ENCODE data around the gene RYR1. TPM values are rescaled to one million over a fixed set of nuclear protein-coding genes. Genes with fewer than 3 reads are reported as not detected.
"Not testable (repeated sequence)": the region's sequence is repeated elsewhere in the genome, so short reads cannot be mapped to it uniquely, and the experiment has no call there.

RYR1 gene
- polyA plus RNA-seq, 4 donors, result 0.81 to 2.3 TPM; not detected in 2

DNA sequence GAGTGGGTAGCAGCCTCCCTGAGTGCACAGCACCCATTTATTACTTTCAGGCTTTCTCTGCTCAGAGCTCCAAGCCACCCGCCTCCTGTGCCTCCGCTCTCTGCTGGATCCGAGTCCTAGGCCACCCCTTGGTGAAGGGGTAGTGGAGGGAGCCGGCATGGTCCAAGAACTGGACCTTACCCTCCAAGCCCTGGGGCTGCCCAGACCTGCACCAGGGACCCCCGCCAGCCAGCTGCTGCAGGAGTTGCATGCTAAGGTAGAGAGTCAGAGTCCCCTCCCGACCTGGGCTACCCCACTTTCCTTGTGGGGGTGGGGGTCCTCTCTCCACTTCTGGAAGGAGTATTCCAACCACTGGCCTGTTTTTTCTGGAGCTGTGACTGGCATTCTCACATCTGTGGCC, 28.6 kb upstream of the RYR1 start:
- peaks cover 0 to 5% (median 0%) of the 10 kb centered on the region in 3 donors for H3K27me3 ChIP-seq (ENCODE audit: control insufficient read depth in 3 of 3, insufficient read depth in 3 of 3, low read length in 3 of 3)
- 94 to 98% (median 95%) methylated on average over 6 of the region's 6 CpGs for WGBS, 3 donors
- FAIRE-seq, result no peak
- H3K9me3 ChIP-seq (ENCODE audit: control insufficient read depth in 2 of 2, insufficient read depth in 1 of 2, low read depth in 1 of 2, low read length in 1 of 2), result no peaks in the 10 kb centered on the region
- no peak overlapping the region for H3K27ac ChIP-seq (ENCODE audit: low read depth in 1 of 3, low read length in 2 of 3)
- H3K4me3 ChIP-seq (ENCODE audit: low read depth in 1 of 3, low read length in 3 of 3), result no peak overlapping the region
- DNase-seq, result no peak
- no peaks in the 10 kb centered on the region for H3K4me1 ChIP-seq (ENCODE audit: control insufficient read depth in 3 of 3, insufficient read depth in 2 of 3, low read depth in 1 of 3, low read length in 2 of 3)
- H3K36me3 ChIP-seq (ENCODE audit: control insufficient read depth in 3 of 3, insufficient read depth in 2 of 3, low read depth in 1 of 3, low read length in 3 of 3), result peaks cover 0 to 37% (median 3%) of the 10 kb centered on the region in 3 donors

DNA sequence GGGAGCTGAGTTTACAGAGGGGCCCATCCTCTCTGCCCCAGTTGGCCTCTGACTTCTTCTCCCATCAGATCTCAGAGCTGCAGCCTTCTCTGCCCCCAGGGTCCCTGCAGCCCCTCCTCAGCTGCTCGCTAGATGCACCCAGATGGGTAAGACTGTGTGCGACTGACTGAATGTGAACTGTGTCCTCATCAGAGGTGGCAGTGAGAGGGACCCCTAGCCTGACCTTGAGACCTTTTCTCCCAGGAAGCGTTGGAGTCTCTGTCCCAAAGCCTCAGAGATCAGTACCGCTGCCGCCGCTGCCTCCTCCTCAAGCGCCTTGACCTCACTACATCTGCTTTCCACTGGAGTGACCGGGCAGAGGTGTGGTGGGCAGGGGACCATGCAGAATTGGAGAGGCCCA, 28.2 kb upstream of the RYR1 start:
- H3K36me3 ChIP-seq (ENCODE audit: control insufficient read depth in 3 of 3, insufficient read depth in 2 of 3, low read depth in 1 of 3, low read length in 3 of 3), result peaks cover 0 to 37% (median 3%) of the 10 kb centered on the region in 3 donors
- no peak overlapping the region for H3K4me3 ChIP-seq (ENCODE audit: low read depth in 1 of 3, low read length in 3 of 3)
- H3K9me3 ChIP-seq (ENCODE audit: control insufficient read depth in 2 of 2, insufficient read depth in 1 of 2, low read depth in 1 of 2, low read length in 1 of 2), result no peaks in the 10 kb centered on the region
- WGBS, 3 donors, result 95 to 96% (median 95%) methylated on average over 8 of the region's 8 CpGs
- peaks cover 0 to 3% (median 0%) of the 10 kb centered on the region in 3 donors for H3K27me3 ChIP-seq (ENCODE audit: control insufficient read depth in 3 of 3, insufficient read depth in 3 of 3, low read length in 3 of 3)
- H3K4me1 ChIP-seq (ENCODE audit: control insufficient read depth in 3 of 3, insufficient read depth in 2 of 3, low read depth in 1 of 3, low read length in 2 of 3), result no peaks in the 10 kb centered on the region
- no peak for FAIRE-seq
- no peak for DNase-seq
- H3K27ac ChIP-seq (ENCODE audit: low read depth in 1 of 3, low read length in 2 of 3), result no peak overlapping the region

DNA sequence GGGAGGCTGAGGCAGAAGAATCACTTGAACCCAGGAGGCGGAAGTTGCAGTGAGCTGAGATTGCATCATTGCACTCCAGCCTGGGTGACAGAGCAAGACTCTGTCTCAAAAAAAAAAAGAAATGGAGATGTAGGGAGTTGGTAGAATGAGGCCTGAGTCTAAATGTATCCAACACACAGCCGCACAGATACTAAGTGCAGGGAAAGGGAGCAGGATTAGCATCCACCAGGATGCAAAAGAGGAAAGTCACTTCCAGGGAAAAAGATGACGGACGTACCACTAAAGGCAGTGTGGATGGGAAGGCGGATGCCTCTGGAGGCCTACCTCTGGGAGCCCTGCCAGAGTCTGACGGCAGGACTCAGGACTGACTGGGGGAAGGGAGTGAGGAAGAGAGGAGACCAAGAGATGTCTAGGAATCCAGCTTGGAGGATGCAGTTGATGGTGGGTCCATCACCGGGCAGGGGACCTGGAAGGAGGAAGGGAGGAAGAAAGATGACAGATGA, 23.8 kb upstream of the RYR1 start:
- H3K9me3 ChIP-seq (ENCODE audit: control insufficient read depth in 2 of 2, insufficient read depth in 1 of 2, low read depth in 1 of 2, low read length in 1 of 2), result no peaks in the 10 kb centered on the region
- H3K36me3 ChIP-seq (ENCODE audit: control insufficient read depth in 3 of 3, insufficient read depth in 2 of 3, low read depth in 1 of 3, low read length in 3 of 3), result peaks cover 0 to 36% (median 3%) of the 10 kb centered on the region in 3 donors
- H3K4me1 ChIP-seq (ENCODE audit: control insufficient read depth in 3 of 3, insufficient read depth in 2 of 3, low read depth in 1 of 3, low read length in 2 of 3), result no peaks in the 10 kb centered on the region
- H3K27me3 ChIP-seq (ENCODE audit: control insufficient read depth in 3 of 3, insufficient read depth in 3 of 3, low read length in 3 of 3), result peaks cover 0 to 2% (median 0%) of the 10 kb centered on the region in 3 donors
- 50 to 56% (median 52%) methylated on average over 7 of the region's 7 CpGs for WGBS, 3 donors
- FAIRE-seq (no peak), DNase-seq (no peak)
- H3K4me3 ChIP-seq (ENCODE audit: low read depth in 1 of 3, low read length in 3 of 3), result no peak overlapping the region
- H3K27ac ChIP-seq (ENCODE audit: low read depth in 1 of 3, low read length in 2 of 3), result no peak overlapping the region

DNA sequence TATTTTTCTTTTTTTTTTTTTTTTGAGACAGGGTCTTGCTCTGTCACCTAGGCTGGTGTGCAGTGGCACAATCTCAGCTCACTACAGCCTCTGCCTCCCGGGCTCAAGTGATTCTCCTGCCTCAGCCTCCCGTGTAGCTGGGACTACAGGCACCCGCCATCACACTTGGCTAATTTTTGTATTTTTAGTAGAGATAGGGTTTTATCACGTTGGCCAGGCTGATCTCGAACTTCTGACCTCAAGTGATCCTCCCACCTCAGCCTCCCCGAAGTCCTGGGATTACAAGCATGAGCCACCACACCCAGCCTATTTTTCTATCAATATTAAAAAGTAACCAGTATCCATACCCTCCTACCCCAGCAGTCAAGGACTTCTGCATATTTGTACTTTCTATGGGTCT, 23.1 kb upstream of the RYR1 start:
- H3K9me3 ChIP-seq (ENCODE audit: control insufficient read depth in 2 of 2, insufficient read depth in 1 of 2, low read depth in 1 of 2, low read length in 1 of 2); H3K27ac ChIP-seq (ENCODE audit: low read depth in 1 of 3, low read length in 2 of 3); H3K4me3 ChIP-seq (ENCODE audit: low read depth in 1 of 3, low read length in 3 of 3); DNase-seq; FAIRE-seq; H3K4me1 ChIP-seq (ENCODE audit: control insufficient read depth in 3 of 3, insufficient read depth in 2 of 3, low read depth in 1 of 3, low read length in 2 of 3); H3K27me3 ChIP-seq (ENCODE audit: control insufficient read depth in 3 of 3, insufficient read depth in 3 of 3, low read length in 3 of 3): not testable (repeated sequence)
- H3K36me3 ChIP-seq (ENCODE audit: control insufficient read depth in 3 of 3, insufficient read depth in 2 of 3, low read depth in 1 of 3, low read length in 3 of 3), result peaks cover 0 to 28% (median 3%) of the 10 kb centered on the region in 3 donors
- 52 to 78% (median 64%) methylated on average over 6 of the region's 6 CpGs for whole genome bisulfite sequencing, 3 donors

DNA sequence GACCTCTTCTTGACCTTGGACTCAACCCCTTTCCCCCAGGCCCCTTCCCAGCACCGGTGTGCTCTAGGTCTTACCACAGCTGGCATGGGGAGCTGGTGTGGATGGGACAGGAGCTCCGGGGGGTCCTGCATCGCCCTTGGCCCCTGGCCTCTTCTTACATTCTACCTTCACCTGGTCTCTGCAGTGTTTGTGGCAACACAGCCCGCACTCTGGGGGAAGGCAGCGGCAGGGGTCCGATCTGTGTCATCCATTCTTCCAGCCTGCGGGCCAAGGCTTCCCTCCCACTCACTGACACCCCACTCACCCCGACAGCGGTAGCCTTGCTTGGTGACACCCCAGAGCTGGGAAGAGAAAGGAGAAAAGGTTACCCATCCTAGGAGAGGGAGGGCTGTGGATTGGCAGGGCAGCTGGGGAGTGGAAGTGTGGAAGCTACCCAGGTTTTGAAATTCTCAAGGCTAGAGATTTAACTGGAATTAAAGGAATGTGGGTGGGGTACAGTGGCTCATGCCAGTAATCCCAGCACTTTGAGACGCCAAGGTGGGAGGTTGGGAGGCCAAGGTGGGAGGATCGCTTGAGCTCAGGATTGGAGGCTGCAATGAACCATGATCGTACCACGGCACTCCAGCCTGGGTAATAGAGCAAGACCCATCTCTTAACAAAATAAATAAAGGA, 22.3 kb upstream of the RYR1 start:
- H3K36me3 ChIP-seq (ENCODE audit: control insufficient read depth in 3 of 3, insufficient read depth in 2 of 3, low read depth in 1 of 3, low read length in 3 of 3), result peaks cover 0 to 24% (median 3%) of the 10 kb centered on the region in 3 donors
- no peak for DNase-seq
- H3K27me3 ChIP-seq (ENCODE audit: control insufficient read depth in 3 of 3, insufficient read depth in 3 of 3, low read length in 3 of 3), result peaks cover 0 to 3% (median 0%) of the 10 kb centered on the region in 3 donors
- WGBS, 3 donors, result 82 to 86% (median 83%) methylated on average over 13 of the region's 13 CpGs
- no peak overlapping the region for H3K4me3 ChIP-seq (ENCODE audit: low read depth in 1 of 3, low read length in 3 of 3)
- H3K9me3 ChIP-seq (ENCODE audit: control insufficient read depth in 2 of 2, insufficient read depth in 1 of 2, low read depth in 1 of 2, low read length in 1 of 2), result no peaks in the 10 kb centered on the region
- FAIRE-seq, result no peak
- H3K27ac ChIP-seq (ENCODE audit: low read depth in 1 of 3, low read length in 2 of 3), result no peak overlapping the region
- H3K4me1 ChIP-seq (ENCODE audit: control insufficient read depth in 3 of 3, insufficient read depth in 2 of 3, low read depth in 1 of 3, low read length in 2 of 3), result no peaks in the 10 kb centered on the region

DNA sequence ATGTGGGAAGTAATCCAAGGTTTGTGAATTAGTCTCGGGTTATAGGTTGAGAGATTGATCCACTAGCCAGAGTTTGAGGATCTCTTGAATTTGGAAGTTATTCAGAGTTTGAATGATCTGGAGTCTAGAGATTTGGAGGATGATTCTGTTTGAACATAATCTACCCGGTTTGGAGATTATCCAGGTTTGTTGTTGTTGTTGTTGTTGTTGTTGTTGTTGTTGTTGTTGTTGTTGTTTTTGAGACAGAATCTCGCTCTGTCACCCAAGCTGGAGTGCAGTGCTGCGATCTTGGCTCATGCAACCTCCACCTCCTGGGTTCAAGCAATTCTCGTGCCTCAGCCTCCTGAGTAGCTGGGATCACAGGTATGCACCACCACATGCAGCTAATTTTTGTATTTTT, 21.6 kb upstream of the RYR1 start:
- WGBS, 3 donors, result 77 to 85% (median 78%) methylated on average over 5 of the region's 5 CpGs
- H3K4me1 ChIP-seq (ENCODE audit: control insufficient read depth in 3 of 3, insufficient read depth in 2 of 3, low read depth in 1 of 3, low read length in 2 of 3); H3K27ac ChIP-seq (ENCODE audit: low read depth in 1 of 3, low read length in 2 of 3); H3K27me3 ChIP-seq (ENCODE audit: control insufficient read depth in 3 of 3, insufficient read depth in 3 of 3, low read length in 3 of 3); H3K9me3 ChIP-seq (ENCODE audit: control insufficient read depth in 2 of 2, insufficient read depth in 1 of 2, low read depth in 1 of 2, low read length in 1 of 2); DNase-seq; H3K4me3 ChIP-seq (ENCODE audit: low read depth in 1 of 3, low read length in 3 of 3); FAIRE-seq: not testable (repeated sequence)
- H3K36me3 ChIP-seq (ENCODE audit: control insufficient read depth in 3 of 3, insufficient read depth in 2 of 3, low read depth in 1 of 3, low read length in 3 of 3), result peaks cover 0 to 17% (median 1%) of the 10 kb centered on the region in 3 donors

DNA sequence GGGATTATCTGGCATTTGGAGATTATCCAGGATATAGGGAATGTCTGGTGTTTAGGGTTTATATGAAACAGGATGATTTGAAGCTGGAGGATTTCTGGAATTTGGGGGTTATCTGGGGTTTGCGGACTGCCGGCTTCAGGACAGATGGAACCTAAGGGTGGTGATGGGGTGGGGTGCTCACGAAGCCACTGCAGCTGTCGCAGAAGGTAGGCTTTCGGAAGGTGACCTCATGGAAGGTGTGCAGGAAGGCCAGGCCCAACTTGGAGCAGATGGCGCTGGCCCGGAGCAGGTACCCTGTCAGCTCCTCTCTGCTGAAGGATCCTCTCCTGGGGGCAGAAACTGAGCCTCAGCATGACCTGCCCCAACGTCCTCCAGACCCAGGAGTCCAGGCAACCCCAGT, 21.0 kb upstream of the RYR1 start:
- Histone ChIP-seq H3K9me3 (ENCODE audit: control insufficient read depth in 2 of 2, insufficient read depth in 1 of 2, low read depth in 1 of 2, low read length in 1 of 2) (no peaks in the 10 kb centered on the region), H3K4me3 (ENCODE audit: low read depth in 1 of 3, low read length in 3 of 3) (no peak overlapping the region), H3K36me3 (ENCODE audit: control insufficient read depth in 3 of 3, insufficient read depth in 2 of 3, low read depth in 1 of 3, low read length in 3 of 3) (peaks cover 0 to 12% (median 0%) of the 10 kb centered on the region in 3 donors), H3K27me3 (ENCODE audit: control insufficient read depth in 3 of 3, insufficient read depth in 3 of 3, low read length in 3 of 3) (peaks cover 0 to 3% (median 0%) of the 10 kb centered on the region in 3 donors), H3K27ac (ENCODE audit: low read depth in 1 of 3, low read length in 2 of 3) (no peak overlapping the region), H3K4me1 (ENCODE audit: control insufficient read depth in 3 of 3, insufficient read depth in 2 of 3, low read depth in 1 of 3, low read length in 2 of 3) (peaks cover 0 to 1% (median 0%) of the 10 kb centered on the region in 3 donors)
- FAIRE-seq, result no peak
- WGBS, 3 donors, result 88 to 98% (median 94%) methylated on average over 8 of the region's 8 CpGs
- DNase-seq, result no peak

DNA sequence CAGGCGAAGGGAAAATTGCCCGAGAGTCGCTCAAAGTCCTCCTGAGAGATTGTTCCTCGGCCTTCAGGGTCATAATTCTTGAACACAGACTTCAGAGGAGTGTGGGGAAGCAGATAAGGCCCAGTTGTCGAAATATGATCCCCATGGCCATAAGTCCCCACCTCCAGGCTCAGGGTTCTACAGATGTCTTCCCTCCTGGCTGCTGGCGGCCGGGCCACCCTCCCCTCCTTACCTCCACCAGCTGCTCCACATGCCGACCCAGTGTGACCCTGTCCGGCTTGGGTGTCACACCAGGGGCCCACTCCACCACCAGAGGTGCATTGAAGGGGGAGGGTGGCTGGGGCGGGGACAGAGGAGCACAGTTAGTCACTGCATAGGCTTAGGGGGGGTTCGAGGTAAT, 20.5 kb upstream of the RYR1 start:
- FAIRE-seq, result no peak
- Histone ChIP-seq H3K27ac (ENCODE audit: low read depth in 1 of 3, low read length in 2 of 3) (no peak overlapping the region), H3K27me3 (ENCODE audit: control insufficient read depth in 3 of 3, insufficient read depth in 3 of 3, low read length in 3 of 3) (peaks cover 0 to 3% (median 0%) of the 10 kb centered on the region in 3 donors), H3K4me3 (ENCODE audit: low read depth in 1 of 3, low read length in 3 of 3) (no peak overlapping the region), H3K36me3 (ENCODE audit: control insufficient read depth in 3 of 3, insufficient read depth in 2 of 3, low read depth in 1 of 3, low read length in 3 of 3) (peaks cover 0 to 10% (median 0%) of the 10 kb centered on the region in 3 donors), H3K4me1 (ENCODE audit: control insufficient read depth in 3 of 3, insufficient read depth in 2 of 3, low read depth in 1 of 3, low read length in 2 of 3) (peaks cover 0 to 5% (median 0%) of the 10 kb centered on the region in 3 donors), H3K9me3 (ENCODE audit: control insufficient read depth in 2 of 2, insufficient read depth in 1 of 2, low read depth in 1 of 2, low read length in 1 of 2) (no peaks in the 10 kb centered on the region)
- DNase-seq, result no peak
- 61 to 69% (median 69%) methylated on average over 8 to 11 of the region's 11 CpGs for WGBS, 3 donors
